ENCODE measurements around the gene MAML3. TPM values are rescaled to one million over a fixed set of nuclear protein-coding genes. Genes with fewer than 3 reads are reported as not detected.
"Not testable (repeated sequence)": the region's sequence is repeated elsewhere in the genome, so short reads cannot be mapped to it uniquely, and the experiment has no call there.

Gene MAML3
- total and polyA plus RNA-seq, 2 experiments from 2014 or later: 4.1 to 11.2 TPM

DNA sequence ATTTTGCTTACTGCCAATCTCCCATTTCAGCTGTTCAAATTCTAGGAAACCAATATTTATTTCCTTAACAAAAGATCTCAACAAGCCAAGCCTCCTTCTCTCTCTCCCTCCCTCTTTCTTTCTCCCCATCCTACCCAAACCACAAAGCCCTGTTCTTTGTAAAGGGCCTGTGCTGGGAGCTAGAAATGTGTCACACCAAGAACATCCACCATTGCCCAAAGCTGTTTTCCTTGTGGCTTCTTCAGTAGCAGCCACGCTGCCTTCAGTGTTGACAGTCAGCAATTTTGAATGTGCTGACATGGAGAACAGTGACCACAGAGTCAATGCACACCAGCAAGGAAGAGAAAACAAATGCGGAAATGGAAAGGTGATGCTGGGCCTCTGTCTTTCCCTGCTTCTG lies 203.0 kb downstream of the MAML3 start:
- no peaks in the 10 kb centered on the region for H3K9me2 ChIP-seq (replicated peaks; ENCODE audit: insufficient read depth)
- H3K9me3 ChIP-seq (ENCODE audit: low read depth): no peaks in the 10 kb centered on the region
- no peak overlapping the region for H3K4me2 ChIP-seq
- no peak overlapping the region for H2AFZ ChIP-seq
- 93% methylated on average over 2 of the region's 2 CpGs for WGBS (ENCODE audit: low lambda C conversion rate, missing lambda C conversion rate)
- H3K36me3 ChIP-seq (replicated peaks; ENCODE audit: insufficient read depth, low read depth): no peaks in the 10 kb centered on the region
- no peak overlapping the region for H3K27ac ChIP-seq
- TF ChIP-seq EZH2 (IDR thresholded peaks at IDR 0.05; ENCODE audit: borderline replicate concordance): no peak
- H3K27me3 ChIP-seq: no peaks in the 10 kb centered on the region
- DNase-seq (ENCODE audit: low spot score): no peak
- no peak overlapping the region for H3K4me3 ChIP-seq
- H3K79me2 ChIP-seq: peaks cover 11% of the 10 kb centered on the region
- H3K4me1 ChIP-seq (ENCODE audit: insufficient read depth): no peaks in the 10 kb centered on the region
- no peaks in the 10 kb centered on the region for H4K20me1 ChIP-seq (ENCODE audit: insufficient read depth, poor library complexity, severe bottlenecking)

DNA sequence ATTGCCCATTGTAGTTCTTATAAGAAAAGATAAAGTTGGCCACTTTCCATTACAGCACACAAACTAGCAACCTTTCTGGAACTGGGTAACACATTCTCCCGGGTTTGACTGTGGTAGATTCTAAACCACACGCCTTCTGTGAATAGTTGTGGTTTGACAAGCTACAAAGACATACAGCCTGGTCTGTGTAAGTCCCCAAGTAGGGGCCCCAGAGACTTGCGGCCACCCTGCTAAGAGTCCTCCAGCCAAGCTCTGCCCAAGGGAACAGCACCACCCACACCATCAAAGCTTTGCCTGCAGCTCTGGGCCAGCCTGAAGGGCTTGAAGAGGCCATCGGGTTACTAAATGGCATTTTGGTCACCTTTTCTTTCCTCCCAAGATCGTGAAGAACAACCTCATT lies 203.4 kb downstream of the MAML3 start:
- no peak overlapping the region for H3K4me2 ChIP-seq
- H3K27ac ChIP-seq: no peak overlapping the region
- H3K27me3 ChIP-seq: no peaks in the 10 kb centered on the region
- H3K79me2 ChIP-seq: peaks cover 9% of the 10 kb centered on the region
- no peaks in the 10 kb centered on the region for H3K9me2 ChIP-seq (replicated peaks; ENCODE audit: insufficient read depth)
- no peaks in the 10 kb centered on the region for H3K9me3 ChIP-seq (ENCODE audit: low read depth)
- H3K4me3 ChIP-seq: no peak overlapping the region
- TF ChIP-seq EZH2phosphoT487 (IDR thresholded peaks at IDR 0.05; ENCODE audit: low read depth, severe bottlenecking, unreplicated experiment) (no peak), EZH2 (IDR thresholded peaks at IDR 0.05; ENCODE audit: borderline replicate concordance) (no peak)
- TF ChIP-seq, protein P1, sequence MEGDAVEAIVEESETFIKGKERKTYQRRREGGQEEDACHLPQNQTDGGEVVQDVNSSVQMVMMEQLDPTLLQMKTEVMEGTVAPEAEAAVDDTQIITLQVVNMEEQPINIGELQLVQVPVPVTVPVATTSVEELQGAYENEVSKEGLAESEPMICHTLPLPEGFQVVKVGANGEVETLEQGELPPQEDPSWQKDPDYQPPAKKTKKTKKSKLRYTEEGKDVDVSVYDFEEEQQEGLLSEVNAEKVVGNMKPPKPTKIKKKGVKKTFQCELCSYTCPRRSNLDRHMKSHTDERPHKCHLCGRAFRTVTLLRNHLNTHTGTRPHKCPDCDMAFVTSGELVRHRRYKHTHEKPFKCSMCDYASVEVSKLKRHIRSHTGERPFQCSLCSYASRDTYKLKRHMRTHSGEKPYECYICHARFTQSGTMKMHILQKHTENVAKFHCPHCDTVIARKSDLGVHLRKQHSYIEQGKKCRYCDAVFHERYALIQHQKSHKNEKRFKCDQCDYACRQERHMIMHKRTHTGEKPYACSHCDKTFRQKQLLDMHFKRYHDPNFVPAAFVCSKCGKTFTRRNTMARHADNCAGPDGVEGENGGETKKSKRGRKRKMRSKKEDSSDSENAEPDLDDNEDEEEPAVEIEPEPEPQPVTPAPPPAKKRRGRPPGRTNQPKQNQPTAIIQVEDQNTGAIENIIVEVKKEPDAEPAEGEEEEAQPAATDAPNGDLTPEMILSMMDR (IDR thresholded peaks at IDR 0.05; ENCODE audit: poor library complexity): no peak
- no peak overlapping the region for H2AFZ ChIP-seq
- no peak for DNase-seq (ENCODE audit: low spot score)
- WGBS (ENCODE audit: low lambda C conversion rate, missing lambda C conversion rate): 82% methylated on average over 5 of the region's 5 CpGs
- no peaks in the 10 kb centered on the region for H3K4me1 ChIP-seq (ENCODE audit: insufficient read depth)
- H4K20me1 ChIP-seq (ENCODE audit: insufficient read depth, poor library complexity, severe bottlenecking): no peaks in the 10 kb centered on the region
- no peaks in the 10 kb centered on the region for H3K36me3 ChIP-seq (replicated peaks; ENCODE audit: insufficient read depth, low read depth)

DNA sequence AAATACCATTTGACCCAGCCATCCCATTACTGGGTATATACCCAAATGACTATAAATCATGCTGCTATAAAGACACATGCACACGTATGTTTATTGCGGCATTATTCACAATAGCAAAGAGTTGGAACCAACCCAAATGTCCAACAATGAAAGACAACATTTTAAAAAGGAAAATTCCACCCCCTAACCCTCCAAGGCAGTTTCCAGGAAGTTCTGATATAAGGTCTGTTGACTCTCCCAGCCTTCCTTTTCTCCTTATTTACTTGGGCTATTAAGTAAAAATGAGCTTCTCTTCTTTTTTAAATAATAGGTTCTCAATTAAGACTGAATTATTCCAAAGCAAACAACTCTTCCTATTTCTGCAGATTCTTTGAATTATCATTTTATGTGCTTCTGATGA lies 209.1 kb downstream of the MAML3 start:
- not testable (repeated sequence) for H3K9me2 ChIP-seq (replicated peaks; ENCODE audit: insufficient read depth); H3K4me2 ChIP-seq; H3K9me3 ChIP-seq (ENCODE audit: low read depth); DNase-seq (ENCODE audit: low spot score); H2AFZ ChIP-seq; H3K27ac ChIP-seq; H3K27me3 ChIP-seq; H3K4me1 ChIP-seq (ENCODE audit: insufficient read depth); H3K4me3 ChIP-seq; H3K36me3 ChIP-seq (replicated peaks; ENCODE audit: insufficient read depth, low read depth); H3K79me2 ChIP-seq; H4K20me1 ChIP-seq (ENCODE audit: insufficient read depth, poor library complexity, severe bottlenecking)
- WGBS (ENCODE audit: low lambda C conversion rate, missing lambda C conversion rate): 84% methylated on average over 2 of the region's 2 CpGs

DNA sequence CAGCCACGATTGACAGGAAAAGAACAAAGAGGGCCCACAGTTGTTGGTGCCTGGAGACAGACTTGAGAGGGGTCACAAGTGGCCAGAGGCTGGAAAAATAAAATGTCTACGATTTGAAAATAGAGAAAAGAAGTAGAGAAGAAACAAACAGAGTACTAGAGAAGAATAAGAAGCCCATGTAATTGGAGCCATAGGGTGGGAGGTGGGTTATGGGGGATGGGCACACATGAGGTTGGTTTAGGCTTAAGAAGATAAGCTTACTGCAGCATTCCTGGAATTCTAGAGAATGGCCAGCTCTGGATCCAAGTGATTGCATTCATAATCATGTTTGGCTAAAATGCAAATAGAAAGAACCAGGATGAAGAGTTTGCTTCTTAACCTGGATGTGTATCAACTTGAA lies 210.7 kb downstream of the MAML3 start:
- no peaks in the 10 kb centered on the region for H3K9me3 ChIP-seq (ENCODE audit: low read depth)
- no peak overlapping the region for H2AFZ ChIP-seq
- H3K27me3 ChIP-seq: no peaks in the 10 kb centered on the region
- no peaks in the 10 kb centered on the region for H4K20me1 ChIP-seq (ENCODE audit: insufficient read depth, poor library complexity, severe bottlenecking)
- no peak overlapping the region for H3K27ac ChIP-seq
- DNase-seq (ENCODE audit: low spot score): no peak
- no peak overlapping the region for H3K4me3 ChIP-seq
- no peak overlapping the region for H3K4me2 ChIP-seq
- WGBS (ENCODE audit: low lambda C conversion rate, missing lambda C conversion rate): 30% methylated on average over 2 of the region's 2 CpGs
- H3K9me2 ChIP-seq (replicated peaks; ENCODE audit: insufficient read depth): no peaks in the 10 kb centered on the region
- TF ChIP-seq EZH2phosphoT487 (IDR thresholded peaks at IDR 0.05; ENCODE audit: low read depth, severe bottlenecking, unreplicated experiment) (no peak), EZH2 (IDR thresholded peaks at IDR 0.05; ENCODE audit: borderline replicate concordance) (no peak)
- TF ChIP-seq, protein P1 (IDR thresholded peaks at IDR 0.05; ENCODE audit: poor library complexity): no peak
- H3K36me3 ChIP-seq (replicated peaks; ENCODE audit: insufficient read depth, low read depth): no peaks in the 10 kb centered on the region
- H3K4me1 ChIP-seq (ENCODE audit: insufficient read depth): no peaks in the 10 kb centered on the region
- H3K79me2 ChIP-seq: peaks cover 4% of the 10 kb centered on the region

Data from hepatocyte (in vitro differentiated cells).